DOHH2 (cell line): ENCODE measurements around the gene KLK7.

ENCODE experiments used
- H3F3A ChIP-seq: fragments of 200-600 bp; sonication (generic), shearing (Covaris generic); 2 replicates; pipeline ENCODE4 v1.6.0; 2016; ENCODE audit warnings: antibody characterized with exemption, mild to moderate bottlenecking; ENCODE audit not compliant: control insufficient read depth, insufficient read depth
- H3K27ac ChIP-seq: fragments of 200-600 bp; sonication (generic); 2 replicates; pipeline ENCODE4 v1.5.1; 2014; ENCODE audit warnings: low read depth, mild to moderate bottlenecking, low read length, moderate library complexity
- H3K27me3 ChIP-seq: fragments of 200-600 bp; sonication (generic); 2 replicates; pipeline ENCODE4 v1.6.1; 2014; ENCODE audit warnings: mild to moderate bottlenecking, low read length, mixed read lengths; ENCODE audit not compliant: control insufficient read depth
- H3K36me3 ChIP-seq: fragments of 200-600 bp; sonication (generic); 2 replicates; pipeline ENCODE4 v1.6.1; 2014; ENCODE audit warnings: mild to moderate bottlenecking, low read length, moderate library complexity, mixed read lengths; ENCODE audit not compliant: control insufficient read depth
- H3K4me1 ChIP-seq: fragments of 200-600 bp; sonication (generic); 2 replicates; pipeline ENCODE4 v1.6.1; 2014; ENCODE audit warnings: mild to moderate bottlenecking, low read length, mixed read lengths; ENCODE audit not compliant: control insufficient read depth
- H3K4me2 ChIP-seq: fragments of 200-600 bp; sonication (generic); 2 replicates; pipeline ENCODE4 v1.6.0; 2014; ENCODE audit warnings: mild to moderate bottlenecking, low read length, moderate library complexity
- H3K4me3 ChIP-seq: fragments of 200-600 bp; sonication (generic); 2 replicates; pipeline ENCODE4 v1.5.1; 2014; ENCODE audit warnings: mild to moderate bottlenecking, low read length, mixed read lengths
- H3K79me2 ChIP-seq: fragments of 200-600 bp; sonication (generic); 2 replicates; pipeline ENCODE4 v1.6.1; 2014; ENCODE audit warnings: mild to moderate bottlenecking, low read length, mixed read lengths; ENCODE audit not compliant: control insufficient read depth
- H3K9me2 ChIP-seq: fragments of 200-600 bp; sonication (generic); replicated peaks from 2 replicates; pipeline ENCODE4 v1.6.1; 2014; ENCODE audit warnings: mild to moderate bottlenecking, low read length, mixed read lengths; ENCODE audit not compliant: control insufficient read depth
- H3K9me3 ChIP-seq: fragments of 200-600 bp; sonication (generic); 2 replicates; pipeline ENCODE4 v1.6.1; 2014; ENCODE audit warnings: antibody characterized with exemption, low read length, mixed read lengths; ENCODE audit not compliant: control insufficient read depth, insufficient read depth
- H4K20me1 ChIP-seq: fragments of 200-600 bp; sonication (generic); 2 replicates; pipeline ENCODE4 v1.6.0; 2014; ENCODE audit warnings: low read depth, mild to moderate bottlenecking, antibody characterized with exemption, low read length, moderate library complexity; ENCODE audit not compliant: control insufficient read depth, insufficient read depth
- EZH2phosphoT487 ChIP-seq: fragments of 200-600 bp; sonication (generic); IDR thresholded peaks from 2 replicates; pipeline ENCODE4 v1.6.1; 2017; ENCODE audit warnings: borderline replicate concordance, mild to moderate bottlenecking, antibody characterized with exemption, low read length, moderate library complexity, mixed read lengths
- TF ChIP-seq, protein P1 (sequence below): fragments of 200-600 bp; sonication (generic); IDR thresholded peaks from one replicate; pipeline ENCODE4 v1.5.1; 2014; ENCODE audit warnings: antibody characterized with exemption, mild to moderate bottlenecking, low read depth, low read length; ENCODE audit not compliant: poor library complexity, severe bottlenecking

KLK7 gene

DNA sequence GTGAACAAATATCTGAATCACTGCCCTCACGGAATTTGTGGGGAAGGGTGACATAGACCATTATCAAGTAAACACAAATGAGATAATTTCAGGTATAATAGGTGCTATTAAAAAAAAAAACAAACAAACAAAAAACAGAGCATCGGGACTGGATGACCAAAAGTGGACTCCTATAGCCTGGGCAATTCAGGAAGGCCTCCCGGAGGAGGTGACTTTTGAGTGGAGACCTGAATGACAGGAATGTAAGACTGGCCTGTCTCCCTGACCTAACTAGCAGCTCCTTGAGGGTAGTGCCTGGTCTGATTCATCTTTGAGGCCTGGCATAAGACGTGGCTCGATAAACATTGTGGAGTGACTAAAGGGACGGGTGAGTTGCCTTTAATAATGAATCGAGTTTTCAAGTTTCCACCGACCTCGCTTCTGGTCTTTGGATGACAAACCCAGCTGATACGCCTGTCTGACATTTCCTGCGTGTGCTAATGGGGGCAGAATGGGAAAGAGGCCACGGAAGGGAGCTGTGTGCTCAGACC, 29.0 kb upstream of the KLK7 start:
- Histone ChIP-seq H3K4me3 (no peak overlapping the region), H3K36me3 (no peaks in the 10 kb centered on the region), H3K9me3 (no peaks in the 10 kb centered on the region), H4K20me1 (no peaks in the 10 kb centered on the region), H3K79me2 (no peaks in the 10 kb centered on the region), H3K27ac (no peak overlapping the region), H3K9me2 (no peaks in the 10 kb centered on the region), H3K4me2 (no peak overlapping the region), H3F3A (no peaks in the 10 kb centered on the region), H3K27me3 (no peaks in the 10 kb centered on the region), H3K4me1 (no peaks in the 10 kb centered on the region)
- TF ChIP-seq, protein P1, sequence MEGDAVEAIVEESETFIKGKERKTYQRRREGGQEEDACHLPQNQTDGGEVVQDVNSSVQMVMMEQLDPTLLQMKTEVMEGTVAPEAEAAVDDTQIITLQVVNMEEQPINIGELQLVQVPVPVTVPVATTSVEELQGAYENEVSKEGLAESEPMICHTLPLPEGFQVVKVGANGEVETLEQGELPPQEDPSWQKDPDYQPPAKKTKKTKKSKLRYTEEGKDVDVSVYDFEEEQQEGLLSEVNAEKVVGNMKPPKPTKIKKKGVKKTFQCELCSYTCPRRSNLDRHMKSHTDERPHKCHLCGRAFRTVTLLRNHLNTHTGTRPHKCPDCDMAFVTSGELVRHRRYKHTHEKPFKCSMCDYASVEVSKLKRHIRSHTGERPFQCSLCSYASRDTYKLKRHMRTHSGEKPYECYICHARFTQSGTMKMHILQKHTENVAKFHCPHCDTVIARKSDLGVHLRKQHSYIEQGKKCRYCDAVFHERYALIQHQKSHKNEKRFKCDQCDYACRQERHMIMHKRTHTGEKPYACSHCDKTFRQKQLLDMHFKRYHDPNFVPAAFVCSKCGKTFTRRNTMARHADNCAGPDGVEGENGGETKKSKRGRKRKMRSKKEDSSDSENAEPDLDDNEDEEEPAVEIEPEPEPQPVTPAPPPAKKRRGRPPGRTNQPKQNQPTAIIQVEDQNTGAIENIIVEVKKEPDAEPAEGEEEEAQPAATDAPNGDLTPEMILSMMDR = no peak
- no peak for TF ChIP-seq EZH2phosphoT487

DNA sequence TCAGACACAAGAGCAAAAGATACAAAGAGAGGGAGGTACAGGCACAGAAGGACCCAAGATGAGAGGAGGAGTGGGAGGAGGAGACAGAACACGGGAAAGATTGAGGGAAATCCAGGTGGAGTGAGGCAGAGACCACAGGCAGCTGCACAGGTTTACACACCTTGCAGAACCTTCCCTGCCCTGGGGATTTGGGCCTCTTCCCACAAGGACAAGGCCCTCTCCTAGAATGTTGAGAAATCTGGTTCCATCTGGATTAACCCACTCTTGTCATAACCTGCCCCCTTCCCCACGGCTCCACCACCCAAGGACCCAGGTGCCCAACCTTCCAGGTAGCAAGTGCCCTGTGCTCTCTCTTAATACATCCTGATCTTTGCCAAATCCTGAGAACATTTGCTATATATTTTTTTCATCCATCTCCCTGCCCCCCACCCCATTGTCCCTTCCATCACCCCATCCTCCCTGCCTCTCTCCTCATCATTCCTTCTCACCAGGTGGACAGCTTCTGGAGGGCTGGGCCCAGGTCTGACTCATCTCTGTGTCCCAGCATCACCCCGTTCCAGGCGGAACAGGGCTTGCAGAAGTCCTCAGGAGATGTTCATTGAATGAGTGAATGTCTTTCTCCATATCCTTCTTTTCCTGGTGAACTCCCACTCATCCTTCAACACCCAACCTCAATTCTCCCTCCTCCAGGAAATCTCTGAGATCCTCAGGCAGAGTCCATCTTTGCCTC, 26.5 kb upstream of the KLK7 start:
- no peak overlapping the region for H3K4me2 ChIP-seq
- H3F3A ChIP-seq = no peaks in the 10 kb centered on the region
- no peaks in the 10 kb centered on the region for H3K36me3 ChIP-seq
- no peaks in the 10 kb centered on the region for H3K27me3 ChIP-seq
- H3K9me3 ChIP-seq = no peaks in the 10 kb centered on the region
- no peaks in the 10 kb centered on the region for H4K20me1 ChIP-seq
- no peak overlapping the region for H3K4me3 ChIP-seq
- H3K79me2 ChIP-seq = no peaks in the 10 kb centered on the region
- H3K4me1 ChIP-seq = no peaks in the 10 kb centered on the region
- TF ChIP-seq, protein P1 = no peak
- no peak for TF ChIP-seq EZH2phosphoT487
- no peaks in the 10 kb centered on the region for H3K9me2 ChIP-seq
- no peak overlapping the region for H3K27ac ChIP-seq

DNA sequence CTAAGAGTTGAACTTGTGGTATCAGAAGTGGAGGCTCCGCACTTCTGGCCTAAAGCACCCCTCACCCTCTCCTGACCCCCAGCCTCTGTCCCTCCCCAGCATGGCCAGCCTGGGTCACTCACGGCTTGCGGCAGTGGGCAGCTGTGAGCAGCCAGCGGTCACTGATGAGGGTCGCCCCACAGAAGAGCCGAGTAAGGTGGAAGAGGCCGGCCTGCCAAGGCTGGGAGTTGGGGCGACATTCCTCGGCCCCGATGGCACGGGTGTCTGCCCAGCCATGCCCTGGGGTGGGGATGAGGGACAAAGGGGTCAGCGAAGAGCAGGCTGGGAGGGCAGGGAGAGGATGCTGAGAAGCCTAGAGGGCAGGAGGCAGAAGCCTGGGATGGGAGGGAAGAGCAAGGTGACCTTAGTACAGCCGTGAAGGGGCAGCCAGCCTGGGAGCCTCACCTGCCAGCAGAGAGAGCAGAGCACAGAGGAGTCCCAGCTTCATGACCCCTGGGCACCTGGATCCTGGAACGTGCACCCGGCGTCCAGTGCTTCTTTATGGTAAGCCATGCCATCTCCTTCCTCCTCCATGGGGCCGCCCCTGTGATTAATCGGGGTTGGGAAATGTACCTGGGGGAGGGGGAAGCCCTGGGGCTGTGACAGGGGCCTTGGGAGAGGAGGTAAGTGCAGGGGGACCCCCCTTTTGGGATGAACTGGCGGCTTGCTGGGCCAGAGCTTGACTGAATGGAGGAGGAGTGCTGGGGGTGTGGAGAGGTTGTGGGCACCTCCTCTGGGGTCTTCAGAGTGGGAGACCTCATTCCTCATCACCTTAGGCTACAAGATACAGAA, 25.6 kb upstream of the KLK7 start:
- Histone ChIP-seq H3K9me2 (no peaks in the 10 kb centered on the region), H3K4me3 (no peak overlapping the region), H4K20me1 (no peaks in the 10 kb centered on the region), H3K9me3 (no peaks in the 10 kb centered on the region), H3F3A (no peaks in the 10 kb centered on the region), H3K79me2 (no peaks in the 10 kb centered on the region), H3K27me3 (no peaks in the 10 kb centered on the region), H3K36me3 (no peaks in the 10 kb centered on the region), H3K4me2 (no peak overlapping the region), H3K4me1 (no peaks in the 10 kb centered on the region), H3K27ac (no peak overlapping the region)
- no peak for TF ChIP-seq EZH2phosphoT487
- TF ChIP-seq, protein P1 = no peak
